HepG2 (cell line): ENCODE data around the gene PDLIM7. TPM values are rescaled to one million over a fixed set of nuclear protein-coding genes. Genes with fewer than 3 reads are reported as not detected.

Experiments used
- ATAC-seq: fragments of 200-7000 bp; cut with Tn5 transposase; 3 replicates; pipeline ENCODE4 v1.9.1; 2020; ENCODE audit warnings: mild to moderate bottlenecking, moderate library complexity
- BruUV-seq: library from RNA; stranded (reverse); fragments of 400-500 nt; replicated peaks from 2 replicates; lab custom pipeline; 2021; lab: Mats Ljungman, UMichigan
- CTCF ChIA-PET: fragments of 300-600 bp; formaldehyde crosslinking; extraction: SDS; loops from one replicate; lab custom pipeline; 2021; ENCODE audit warnings: low total read pairs, inconsistent platforms, low intra/inter-chr PET ratio; lab: Yijun Ruan, JAX
- POLR2A ChIA-PET: fragments of 350-600 bp; sonication (Branson Sonifier 250); formaldehyde crosslinking; loops from one replicate; lab custom pipeline; 2020; ENCODE audit warnings: antibody characterized with exemption, inconsistent platforms; lab: Yijun Ruan, JAX
- DNase-seq: peaks from one replicate; pipeline ENCODE4 v3.0.0-alpha.2; 2015; ENCODE audit warnings: low spot score
- FAIRE-seq: peaks from 3 replicates; lab custom pipeline; 2011; peaks lifted over from hg19 to GRCh38; lab: Jason Lieb, UNC
- H2AFZ ChIP-seq: one replicate; pipeline ENCODE4 v1.6.1; 2011; ENCODE audit warnings: low read length, inconsistent platforms
- H3K27ac ChIP-seq: fragments of 300-600 bp; 3 replicates; pipeline ENCODE4 v1.8.0; 2011; ENCODE audit warnings: mixed run types, mild to moderate bottlenecking, mixed read lengths, low read length, inconsistent platforms; ENCODE audit not compliant: insufficient read depth; ENCODE audit errors: extremely low read length
- H3K27me3 ChIP-seq, 2 experiments: fragments of 200-600 bp in 1 of 2; 2 replicates in 1 of 2; 3 replicates in 1 of 2; pipeline versions ENCODE4 v1.6.0 to v1.8.0; 2011; ENCODE audit warnings: low read length in 2 of 2, mild to moderate bottlenecking in 2 of 2, moderate library complexity in 2 of 2, inconsistent platforms in 1 of 2; ENCODE audit not compliant: insufficient read depth in 2 of 2, control insufficient read depth in 1 of 2
- H3K36me3 ChIP-seq, 2 experiments: fragments of 200-600 bp in 1 of 2; replicated peaks in 1 of 2; 2 replicates in 1 of 2; 3 replicates in 1 of 2; pipeline versions ENCODE4 v1.5.1 to v1.8.0; 2011; ENCODE audit warnings: low read length in 2 of 2, inconsistent platforms in 1 of 2; ENCODE audit not compliant: insufficient read depth in 2 of 2, control insufficient read depth in 1 of 2
- H3K4me1 ChIP-seq: 2 replicates; pipeline ENCODE4 v1.5.1; 2012; ENCODE audit warnings: low read length, inconsistent platforms; ENCODE audit not compliant: insufficient read depth
- H3K4me2 ChIP-seq: 2 replicates; pipeline ENCODE4 v1.6.0; 2011; ENCODE audit warnings: low read depth, low read length, inconsistent platforms
- H3K4me3 ChIP-seq, 3 experiments: fragments of 200-600 bp in 1 of 3; sonication (generic), shearing (Covaris generic) in 1 of 3; replicated peaks in 1 of 3; 2 replicates each; pipeline ENCODE4 v1.5.1; 2011 to 2016; ENCODE audit warnings: low read length in 3 of 3, inconsistent platforms in 2 of 3, low read depth in 2 of 3, mild to moderate bottlenecking in 2 of 3, control low read depth in 1 of 3, mixed read lengths in 1 of 3; ENCODE audit not compliant: insufficient read depth in 1 of 3
- H3K79me2 ChIP-seq: one replicate; pipeline ENCODE4 v1.6.1; 2011; ENCODE audit warnings: low read length, inconsistent platforms; ENCODE audit not compliant: insufficient read depth
- H3K9ac ChIP-seq: 2 replicates; pipeline ENCODE4 v1.6.0; 2011; ENCODE audit warnings: mild to moderate bottlenecking, low read depth, low read length, inconsistent platforms; ENCODE audit not compliant: insufficient read depth
- H3K9me3 ChIP-seq: 2 replicates; pipeline ENCODE4 v1.5.1; 2012; ENCODE audit warnings: mild to moderate bottlenecking, low read length
- H4K20me1 ChIP-seq: 2 replicates; pipeline ENCODE4 v1.6.0; 2011; ENCODE audit warnings: inconsistent platforms, mild to moderate bottlenecking, low read length, moderate library complexity; ENCODE audit not compliant: insufficient read depth
- AGO1 ChIP-seq: fragments of 200-400 bp; formaldehyde crosslinking; IDR thresholded peaks from 2 replicates; pipeline ENCODE4 v1.6.1; 2017; ENCODE audit warnings: mild to moderate bottlenecking, low read depth, low read length, moderate library complexity; ENCODE audit not compliant: poor library complexity, severe bottlenecking
- AGO2 ChIP-seq: fragments of 200-400 bp; formaldehyde crosslinking; optimal IDR thresholded peaks from 2 replicates; pipeline ENCODE3; 2017; ENCODE audit warnings: mild to moderate bottlenecking, low read depth, low read length, moderate library complexity
- FOXJ3 ChIP-seq: sonication (generic); formaldehyde crosslinking; IDR thresholded peaks from 2 replicates; pipeline ENCODE4 v1.4.0; 2020; ENCODE audit warnings: missing genetic modification reagents, mild to moderate bottlenecking, borderline replicate concordance
- HNRNPLL ChIP-seq: fragments of 200-400 bp; formaldehyde crosslinking; IDR thresholded peaks from 2 replicates; pipeline ENCODE4 v1.6.1; 2017; ENCODE audit warnings: mild to moderate bottlenecking, low read depth, low read length; ENCODE audit not compliant: poor library complexity, severe bottlenecking
- MXD4 ChIP-seq: IDR thresholded peaks from 2 replicates; pipeline ENCODE4 v1.6.1; 2016; ENCODE audit warnings: mild to moderate bottlenecking, missing biosample characterization, missing genetic modification reagents
- MZF1 ChIP-seq: sonication (generic); formaldehyde crosslinking; IDR thresholded peaks from 2 replicates; pipeline ENCODE4 v1.8.1; 2023; ENCODE audit warnings: mild to moderate bottlenecking, missing genetic modification reagents, borderline replicate concordance
- RBFOX2 ChIP-seq: fragments of 200-400 bp; formaldehyde crosslinking; IDR thresholded peaks from 2 replicates; pipeline ENCODE4 v1.6.1; 2017; ENCODE audit warnings: low read depth, mild to moderate bottlenecking, low read length
- RBM22 ChIP-seq: fragments of 200-400 bp; formaldehyde crosslinking; optimal IDR thresholded peaks from 2 replicates; pipeline ENCODE3; 2017; ENCODE audit warnings: mild to moderate bottlenecking, low read length, moderate library complexity
- YEATS2 ChIP-seq: sonication (generic); formaldehyde crosslinking; IDR thresholded peaks from 2 replicates; pipeline ENCODE4 v1.4.0; 2020; ENCODE audit warnings: missing genetic modification reagents, borderline replicate concordance
- ZNF484 ChIP-seq: sonication (generic); formaldehyde crosslinking; IDR thresholded peaks from 2 replicates; pipeline ENCODE4 v1.5.1; 2020; ENCODE audit warnings: mild to moderate bottlenecking, low read depth, missing genetic modification reagents, borderline replicate concordance
- ZNF776 ChIP-seq: sonication (generic); formaldehyde crosslinking; IDR thresholded peaks from 2 replicates; pipeline ENCODE4 v1.4.0; 2020; ENCODE audit warnings: mild to moderate bottlenecking, missing genetic modification reagents
- ZNF780A ChIP-seq: sonication (generic); formaldehyde crosslinking; IDR thresholded peaks from 2 replicates; pipeline ENCODE4 v1.8.0; 2022; ENCODE audit warnings: mild to moderate bottlenecking, missing genetic modification reagents, moderate library complexity
- ZNF782 ChIP-seq: sonication (generic); formaldehyde crosslinking; IDR thresholded peaks from 2 replicates; pipeline ENCODE4 v1.4.0; 2020; ENCODE audit warnings: missing genetic modification reagents, mild to moderate bottlenecking, borderline replicate concordance
- WGBS: methylation state at CpG from one replicate; pipeline ENCODE4 v1.1.6; 2017; ENCODE audit warnings: low lambda C conversion rate; 5-methylcytosine and 5-hydroxymethylcytosine counted together
- in situ Hi-C: cut with HindIII; loops from 2 replicates; pipeline ENCODE4 v1.10.0; 2017; ENCODE audit warnings: low pct_unique_long_range_greater_than_20kb; ENCODE audit not compliant: extremely low pct_ligation_motif_present
- intact Hi-C: fragments of 100-400 bp; cut with micrococcal nuclease; formaldehyde crosslinking; loops from one replicate; pipeline ENCODE4 v1.10.0; 2022; ENCODE audit not compliant: unreplicated experiment
- polyA plus RNA-seq, 8 experiments: library from polyadenylated mRNA; depleted of rRNA in 3 of 8; stranded (reverse) in 7 of 8; unstranded in 1 of 8; fragments of >200 nt; fragmentation: Illumina TruSeq in 4 of 8; extraction: Trizol in 4 of 8; gene quantifications; 2 replicates each; pipeline versions ENCODE4 v1.2.1 to v1.2.3, GENCODE V29; 2011 to 2016; ENCODE audit warnings: low read depth in 4 of 8, missing spikeins in 1 of 8, mixed read lengths in 1 of 8; ENCODE audit not compliant: insufficient read depth in 1 of 8
- total RNA-seq, 5 experiments: library from RNA; depleted of rRNA; stranded (reverse); fragments of >200 nt; fragmentation: Illumina TruSeq; extraction: Trizol; gene quantifications; 2 replicates each; pipeline ENCODE4 v1.2.3, GENCODE V29; 2016; ENCODE audit warnings: low read depth in 1 of 5
- TF ChIP-seq, protein P1 (sequence below): sonication (generic); formaldehyde crosslinking; IDR thresholded peaks from 2 replicates; pipeline ENCODE4 v1.4.0; 2020; ENCODE audit warnings: missing genetic modification reagents
- TF ChIP-seq, protein P2 (sequence below): sonication (generic); formaldehyde crosslinking; conservative IDR thresholded peaks from 2 replicates; pipeline ENCODE4 v1.8.0; 2022; ENCODE audit warnings: low read depth, missing genetic modification reagents
- TF ChIP-seq, protein P3 (sequence below): sonication (generic); formaldehyde crosslinking; IDR thresholded peaks from 2 replicates; pipeline ENCODE4 v1.5.0; 2020; ENCODE audit warnings: mild to moderate bottlenecking, missing genetic modification reagents

Gene PDLIM7
- total and polyA plus RNA-seq, 2 of the 13 experiments (the other 11 are each of a cell fraction or from before 2014, with no cell fraction given), result 21.1 to 31.3 TPM

DNA sequence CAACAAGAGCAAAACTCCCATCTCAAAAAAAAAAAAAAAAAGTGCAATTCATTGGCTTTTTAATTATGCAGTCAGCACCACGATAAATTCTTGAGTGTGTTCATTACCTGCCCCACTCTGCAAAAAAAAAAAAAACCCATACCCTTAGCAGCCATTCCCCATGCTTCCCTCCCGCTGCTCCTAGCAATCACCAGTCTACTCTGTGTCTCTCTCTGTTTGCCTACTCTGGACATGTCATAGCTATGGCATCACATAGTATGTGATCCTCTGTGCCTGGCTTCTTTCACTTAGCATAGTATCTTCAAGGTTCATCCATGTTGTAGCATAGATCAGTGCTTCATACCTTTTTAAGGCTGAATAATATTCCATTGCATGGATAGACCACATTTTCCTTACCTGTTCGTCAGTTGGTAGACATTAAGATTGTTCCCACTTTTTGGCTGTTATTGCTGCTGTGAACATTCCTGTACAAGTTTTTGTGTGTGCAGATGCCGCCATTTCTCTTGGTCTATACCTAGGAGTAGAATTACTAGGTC lies 57.8 kb downstream of the PDLIM7 start (continued):
- TF ChIP-seq RBM22, result peak; percentile 64
- TF ChIP-seq, all 625 proteins: peak for 2

DNA sequence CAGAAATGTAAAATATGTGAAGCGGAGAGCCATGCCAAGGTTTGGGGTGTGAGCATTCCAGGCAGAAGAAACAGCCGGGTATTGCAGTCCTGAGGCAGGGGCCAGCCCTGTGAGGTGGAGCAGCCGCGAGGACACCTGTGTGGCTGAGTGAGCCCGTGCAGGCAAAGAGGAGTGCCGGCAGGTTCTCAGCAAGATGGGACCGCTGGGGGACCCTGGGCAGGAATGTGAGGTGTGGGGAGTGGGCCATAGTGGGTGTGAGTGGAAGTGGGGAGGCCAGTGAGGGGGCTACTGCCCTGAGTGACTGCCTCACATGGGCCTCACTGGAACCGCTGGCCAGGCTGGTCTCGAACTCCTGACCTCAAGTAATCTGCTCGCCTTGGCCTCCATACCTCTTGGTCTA lies 58.9 kb downstream of the PDLIM7 start:
- H3K4me1 ChIP-seq, result peaks cover 35% of the 10 kb centered on the region
- no peaks in the 10 kb centered on the region for H4K20me1 ChIP-seq
- no peak overlapping the region for H2AFZ ChIP-seq
- no peak overlapping the region for H3K4me3 ChIP-seq
- ChIA-PET POLR2A (interaction anchor here (1.3 to 2.6 kb wide), 2 partner anchors 9 to 12 kb away, joined by 3 to 6 read pairs; partner anchors contain the start of gene GRK6), CTCF (no interaction called here)
- H3K9ac ChIP-seq, result no peak overlapping the region
- H3K36me3 ChIP-seq, result peaks cover 14 to 23% of the 10 kb centered on the region in 2 experiments; a peak in 4 of 5 replicates
- no peak overlapping the region for H3K27ac ChIP-seq
- no peak for DNase-seq
- no peak overlapping the region for H3K4me2 ChIP-seq
- no TSS peak for BruUV-seq
- no peak for TF ChIP-seq ZNF782 (CRISPR knock-in tag)
- no peak for TF ChIP-seq HNRNPLL
- no peak for TF ChIP-seq YEATS2 (CRISPR knock-in tag)
- TF ChIP-seq ZNF776 (CRISPR knock-in tag), result no peak
- peak; percentile 27 for TF ChIP-seq AGO1
- TF ChIP-seq, protein P1, sequence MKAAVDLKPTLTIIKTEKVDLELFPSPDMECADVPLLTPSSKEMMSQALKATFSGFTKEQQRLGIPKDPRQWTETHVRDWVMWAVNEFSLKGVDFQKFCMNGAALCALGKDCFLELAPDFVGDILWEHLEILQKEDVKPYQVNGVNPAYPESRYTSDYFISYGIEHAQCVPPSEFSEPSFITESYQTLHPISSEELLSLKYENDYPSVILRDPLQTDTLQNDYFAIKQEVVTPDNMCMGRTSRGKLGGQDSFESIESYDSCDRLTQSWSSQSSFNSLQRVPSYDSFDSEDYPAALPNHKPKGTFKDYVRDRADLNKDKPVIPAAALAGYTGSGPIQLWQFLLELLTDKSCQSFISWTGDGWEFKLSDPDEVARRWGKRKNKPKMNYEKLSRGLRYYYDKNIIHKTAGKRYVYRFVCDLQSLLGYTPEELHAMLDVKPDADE (CRISPR knock-in tag), result no peak
- no peak for TF ChIP-seq FOXJ3 (CRISPR knock-in tag)
- TF ChIP-seq, protein P2, sequence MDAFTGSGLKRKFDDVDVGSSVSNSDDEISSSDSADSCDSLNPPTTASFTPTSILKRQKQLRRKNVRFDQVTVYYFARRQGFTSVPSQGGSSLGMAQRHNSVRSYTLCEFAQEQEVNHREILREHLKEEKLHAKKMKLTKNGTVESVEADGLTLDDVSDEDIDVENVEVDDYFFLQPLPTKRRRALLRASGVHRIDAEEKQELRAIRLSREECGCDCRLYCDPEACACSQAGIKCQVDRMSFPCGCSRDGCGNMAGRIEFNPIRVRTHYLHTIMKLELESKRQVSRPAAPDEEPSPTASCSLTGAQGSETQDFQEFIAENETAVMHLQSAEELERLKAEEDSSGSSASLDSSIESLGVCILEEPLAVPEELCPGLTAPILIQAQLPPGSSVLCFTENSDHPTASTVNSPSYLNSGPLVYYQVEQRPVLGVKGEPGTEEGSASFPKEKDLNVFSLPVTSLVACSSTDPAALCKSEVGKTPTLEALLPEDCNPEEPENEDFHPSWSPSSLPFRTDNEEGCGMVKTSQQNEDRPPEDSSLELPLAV (CRISPR knock-in tag), result no peak
- no peak for TF ChIP-seq MZF1 (CRISPR knock-in tag)
- no peak for TF ChIP-seq ZNF780A (CRISPR knock-in tag)
- no peak for TF ChIP-seq ZNF484 (CRISPR knock-in tag)
- no peak for TF ChIP-seq MXD4 (CRISPR knock-in tag)
- peak; percentile 93 for TF ChIP-seq AGO2
- TF ChIP-seq RBFOX2, result peak; percentile 53; the same call in 1 of the 2 replicates
- TF ChIP-seq, protein P3, sequence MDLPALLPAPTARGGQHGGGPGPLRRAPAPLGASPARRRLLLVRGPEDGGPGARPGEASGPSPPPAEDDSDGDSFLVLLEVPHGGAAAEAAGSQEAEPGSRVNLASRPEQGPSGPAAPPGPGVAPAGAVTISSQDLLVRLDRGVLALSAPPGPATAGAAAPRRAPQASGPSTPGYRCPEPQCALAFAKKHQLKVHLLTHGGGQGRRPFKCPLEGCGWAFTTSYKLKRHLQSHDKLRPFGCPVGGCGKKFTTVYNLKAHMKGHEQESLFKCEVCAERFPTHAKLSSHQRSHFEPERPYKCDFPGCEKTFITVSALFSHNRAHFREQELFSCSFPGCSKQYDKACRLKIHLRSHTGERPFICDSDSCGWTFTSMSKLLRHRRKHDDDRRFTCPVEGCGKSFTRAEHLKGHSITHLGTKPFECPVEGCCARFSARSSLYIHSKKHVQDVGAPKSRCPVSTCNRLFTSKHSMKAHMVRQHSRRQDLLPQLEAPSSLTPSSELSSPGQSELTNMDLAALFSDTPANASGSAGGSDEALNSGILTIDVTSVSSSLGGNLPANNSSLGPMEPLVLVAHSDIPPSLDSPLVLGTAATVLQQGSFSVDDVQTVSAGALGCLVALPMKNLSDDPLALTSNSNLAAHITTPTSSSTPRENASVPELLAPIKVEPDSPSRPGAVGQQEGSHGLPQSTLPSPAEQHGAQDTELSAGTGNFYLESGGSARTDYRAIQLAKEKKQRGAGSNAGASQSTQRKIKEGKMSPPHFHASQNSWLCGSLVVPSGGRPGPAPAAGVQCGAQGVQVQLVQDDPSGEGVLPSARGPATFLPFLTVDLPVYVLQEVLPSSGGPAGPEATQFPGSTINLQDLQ (CRISPR knock-in tag), result no peak
- no peaks in the 10 kb centered on the region for H3K9me3 ChIP-seq
- ATAC-seq, result no peak
- WGBS, result 98% methylated on average over 10 of the region's 10 CpGs
- H3K79me2 ChIP-seq, result no peaks in the 10 kb centered on the region
- no peak for FAIRE-seq
- in situ Hi-C loops (no loop called here), intact Hi-C loops (no loop called here)
- no peaks in the 10 kb centered on the region for H3K27me3 ChIP-seq
